Endodermal cell (in vitro differentiated cells): ENCODE data around the gene LDHD. TPM values are rescaled to one million over a fixed set of nuclear protein-coding genes. Genes with fewer than 3 reads are reported as not detected.

ENCODE experiments used
- DNase-seq: peaks from one replicate; pipeline ENCODE4 v3.0.0-alpha.2; 2017
- H3K27ac ChIP-seq: 2 replicates; pipeline ENCODE4 v1.5.1; 2013; ENCODE audit warnings: mild to moderate bottlenecking, low read depth, low read length, moderate library complexity
- H3K27me3 ChIP-seq: 2 replicates; pipeline ENCODE4 v1.6.1; 2013; ENCODE audit warnings: mild to moderate bottlenecking, low read length, moderate library complexity; ENCODE audit not compliant: insufficient read depth, control insufficient read depth, poor library complexity, severe bottlenecking
- H3K36me3 ChIP-seq: 2 replicates; pipeline ENCODE4 v1.7.0; 2013; ENCODE audit warnings: mild to moderate bottlenecking, low read length, moderate library complexity; ENCODE audit not compliant: control insufficient read depth, insufficient read depth
- H3K4me1 ChIP-seq: one replicate; pipeline ENCODE4 v1.7.0; 2013; ENCODE audit warnings: low read length; ENCODE audit not compliant: control insufficient read depth, insufficient read depth
- H3K4me3 ChIP-seq: 2 replicates; pipeline ENCODE4 v1.5.1; 2013; ENCODE audit warnings: mild to moderate bottlenecking, low read length, moderate library complexity
- H3K9ac ChIP-seq: 2 replicates; pipeline ENCODE4 v1.6.1; 2013; ENCODE audit warnings: mild to moderate bottlenecking, low read length, moderate library complexity; ENCODE audit not compliant: poor library complexity, severe bottlenecking; ENCODE audit errors: extremely low read depth
- H3K9me3 ChIP-seq: 2 replicates; pipeline ENCODE4 v1.6.1; 2013; ENCODE audit warnings: mild to moderate bottlenecking, low read length, moderate library complexity; ENCODE audit not compliant: control insufficient read depth
- H3K27ac Mint-ChIP-seq: 2 replicates; pipeline ENCODE4 v1.8.0; 2020; ENCODE audit warnings: mixed read lengths
- H3K27me3 Mint-ChIP-seq: 2 replicates; pipeline ENCODE4 v1.8.0; 2021; ENCODE audit warnings: mild to moderate bottlenecking, mixed read lengths; ENCODE audit not compliant: insufficient read depth
- H3K36me3 Mint-ChIP-seq: 2 replicates; pipeline ENCODE4 v1.8.0; 2020; ENCODE audit warnings: low read depth, mixed read lengths
- H3K4me1 Mint-ChIP-seq: 2 replicates; pipeline ENCODE4 v1.8.0; 2020; ENCODE audit warnings: mixed read lengths
- H3K4me3 Mint-ChIP-seq: 2 replicates; pipeline ENCODE4 v1.8.0; 2020; ENCODE audit warnings: mild to moderate bottlenecking, moderate library complexity, mixed read lengths
- H3K9me3 Mint-ChIP-seq: 2 replicates; pipeline ENCODE4 v1.8.0; 2020; ENCODE audit warnings: mild to moderate bottlenecking, mixed read lengths
- CTCF ChIP-seq: fragments of 200-600 bp; sonication (generic); conservative IDR thresholded peaks from 2 replicates; pipeline ENCODE4 v1.5.0; 2021; ENCODE audit warnings: antibody characterized with exemption, mild to moderate bottlenecking
- WGBS, 2 experiments: methylation state at CpG; one replicate each; pipeline versions ENCODE4 v1.1.5 to v1.1.7; 2013; ENCODE audit warnings: missing lambda C conversion rate in 2 of 2, mixed read lengths in 1 of 2; ENCODE audit not compliant: insufficient coverage in 1 of 2, insufficient read length in 1 of 2; 5-methylcytosine and 5-hydroxymethylcytosine counted together
- total RNA-seq, 2 donors: library from RNA; stranded (reverse); fragmentation: NEBNext Ultra II Directional in 1 of 2; extraction: Animal tissue kit (Norgen Biotek cat#: 25700) in 1 of 2; gene quantifications; 2 replicates in 1 of 2; 3 replicates in 1 of 2; pipeline ENCODE4 v1.2.1, GENCODE V29; 2021

Gene LDHD
- total RNA-seq, 2 donors from 2014 or later = 1.4 to 4.3 TPM

DNA sequence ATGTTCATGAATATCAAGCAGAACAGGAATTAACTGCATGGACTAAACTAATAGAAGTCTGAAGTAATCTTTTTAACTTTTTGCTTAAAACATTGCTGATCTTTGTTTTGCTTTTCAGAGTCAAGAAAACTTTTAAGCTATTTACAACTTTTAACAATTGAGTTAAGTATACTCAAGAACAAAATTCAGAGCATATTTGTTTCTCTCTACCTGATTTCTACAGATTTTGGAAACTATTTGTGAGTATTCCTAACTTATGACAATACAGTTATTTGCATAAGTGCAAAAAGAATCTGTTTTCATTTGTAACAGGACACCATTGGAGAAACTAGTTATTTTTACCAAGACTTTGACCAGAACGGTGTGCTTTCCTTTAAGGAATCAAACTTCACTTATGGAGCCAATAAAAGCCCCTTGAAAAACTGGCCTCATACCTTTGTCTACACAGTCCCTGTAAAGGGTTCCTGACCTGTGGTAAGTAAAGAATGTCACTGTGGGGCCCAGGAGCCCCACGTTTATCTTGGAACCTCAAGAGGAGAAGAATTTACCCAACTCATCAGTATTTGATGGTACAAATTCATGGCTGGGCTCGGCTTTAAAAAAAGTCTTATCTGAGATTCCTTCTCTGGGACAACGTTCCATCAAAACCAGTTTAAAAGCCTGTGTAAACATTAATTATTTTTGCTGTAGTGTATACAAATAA, 11.3 kb upstream of the LDHD start:
- peaks cover 28% of the 10 kb centered on the region for H3K9me3 Mint-ChIP-seq
- Histone ChIP-seq H3K4me3 (no peak overlapping the region), H3K27ac (no peak overlapping the region), H3K4me1 (no peaks in the 10 kb centered on the region), H3K9me3 (peaks cover 23% of the 10 kb centered on the region), H3K36me3 (no peaks in the 10 kb centered on the region), H3K9ac (no peak overlapping the region), H3K27me3 (no peaks in the 10 kb centered on the region)
- H3K36me3 Mint-ChIP-seq = peaks cover 4% of the 10 kb centered on the region
- no peak for TF ChIP-seq CTCF
- H3K4me3 Mint-ChIP-seq = no peak overlapping the region
- no peak overlapping the region for H3K27ac Mint-ChIP-seq
- no peaks in the 10 kb centered on the region for H3K27me3 Mint-ChIP-seq
- 70 to 85% methylated on average over 3 to 4 of the region's 4 CpGs for WGBS, 2 experiments
- no peak for DNase-seq
- no peaks in the 10 kb centered on the region for H3K4me1 Mint-ChIP-seq

DNA sequence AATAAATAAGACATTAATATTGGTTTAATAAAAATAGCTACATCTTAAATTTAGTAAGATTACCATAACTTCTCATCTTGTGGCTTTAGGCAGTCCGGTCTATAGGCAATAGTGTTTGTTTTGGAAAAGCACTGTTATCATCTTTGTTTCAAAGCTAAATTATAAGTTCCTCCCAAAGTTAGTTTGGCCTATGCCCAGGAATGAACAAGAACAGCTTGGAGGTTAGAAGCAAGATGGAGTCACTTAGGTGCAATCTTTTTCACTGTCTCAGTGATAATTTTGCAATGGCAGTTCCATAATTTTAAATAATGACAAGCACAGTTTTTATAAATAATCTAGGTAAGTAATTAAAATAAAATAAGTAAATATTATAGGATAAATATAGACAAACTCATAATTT, 6.0 kb upstream of the LDHD start:
- Histone ChIP-seq H3K4me3 (no peak overlapping the region), H3K27me3 (no peaks in the 10 kb centered on the region), H3K36me3 (no peaks in the 10 kb centered on the region), H3K27ac (no peak overlapping the region), H3K9ac (no peak overlapping the region), H3K9me3 (peaks cover 40% of the 10 kb centered on the region), H3K4me1 (no peaks in the 10 kb centered on the region)
- Mint-ChIP-seq H3K4me1 (peaks cover 9% of the 10 kb centered on the region), H3K27ac (no peak overlapping the region), H3K27me3 (no peaks in the 10 kb centered on the region), H3K9me3 (peaks cover 52% of the 10 kb centered on the region), H3K36me3 (peaks cover 8% of the 10 kb centered on the region), H3K4me3 (no peak overlapping the region)
- 56 to 86% methylated on average over 1 of the region's 1 CpG for WGBS, 2 experiments
- no peak for DNase-seq
- TF ChIP-seq CTCF = no peak

GRCh38 chr16:75121949-75122568, 5.5 kb upstream of the LDHD start:
- Histone ChIP-seq H3K9me3 (peaks cover 34% of the 10 kb centered on the region), H3K4me1 (no peaks in the 10 kb centered on the region), H3K27ac (no peak overlapping the region), H3K27me3 (no peaks in the 10 kb centered on the region), H3K36me3 (no peaks in the 10 kb centered on the region), H3K9ac (no peak overlapping the region), H3K4me3 (peak overlapping the region; percentile 3)
- peaks cover 47% of the 10 kb centered on the region for H3K9me3 Mint-ChIP-seq
- no peaks in the 10 kb centered on the region for H3K27me3 Mint-ChIP-seq
- DNase-seq = peak; percentile 76
- H3K4me1 Mint-ChIP-seq = peaks cover 9% of the 10 kb centered on the region
- no peak for TF ChIP-seq CTCF
- H3K4me3 Mint-ChIP-seq = no peak overlapping the region
- WGBS, 2 experiments = 89 to 92% methylated on average over 5 to 6 of the region's 6 CpGs
- H3K27ac Mint-ChIP-seq = no peak overlapping the region
- H3K36me3 Mint-ChIP-seq = peaks cover 6% of the 10 kb centered on the region
